Liver (tissue), 9 donors: ENCODE measurements around the gene PSEN2. TPM values are rescaled to one million over a fixed set of nuclear protein-coding genes. Genes with fewer than 3 reads are reported as not detected.

ENCODE experiments used
- DNase-seq: peaks from one replicate; pipeline ENCODE4 v3.0.0-alpha.2; 2017; ENCODE audit warnings: low spot score
- H3K27ac ChIP-seq, 2 donors: one replicate each; pipeline ENCODE4 v1.7.0; 2013; ENCODE audit warnings: inconsistent platforms in 2 of 2, low read length in 2 of 2, control low read depth in 1 of 2, low read depth in 1 of 2, mild to moderate bottlenecking in 1 of 2
- H3K27me3 ChIP-seq, 4 donors: one replicate each; pipeline versions ENCODE4 v1.6.1 to v1.7.0; 2013; ENCODE audit warnings: low read length in 3 of 4, inconsistent platforms in 1 of 4, mild to moderate bottlenecking in 1 of 4, moderate library complexity in 1 of 4; ENCODE audit not compliant: control insufficient read depth in 4 of 4, insufficient read depth in 4 of 4
- H3K36me3 ChIP-seq, 4 donors: one replicate each; pipeline versions ENCODE4 v1.6.1 to v1.7.0; 2013; ENCODE audit warnings: low read length in 3 of 4, mild to moderate bottlenecking in 3 of 4, low read depth in 1 of 4, moderate library complexity in 1 of 4; ENCODE audit not compliant: control insufficient read depth in 4 of 4, insufficient read depth in 3 of 4
- H3K4me1 ChIP-seq, 4 donors: one replicate each; pipeline versions ENCODE4 v1.6.1 to v1.7.0; 2013; ENCODE audit warnings: low read length in 3 of 4, mild to moderate bottlenecking in 3 of 4, moderate library complexity in 1 of 4; ENCODE audit not compliant: control insufficient read depth in 4 of 4, insufficient read depth in 4 of 4
- H3K4me3 ChIP-seq, 3 donors: one replicate each; pipeline versions ENCODE4 v1.6.1 to v1.7.0; 2013; ENCODE audit warnings: low read length in 3 of 3, control low read depth in 1 of 3, low read depth in 1 of 3, mild to moderate bottlenecking in 1 of 3
- H3K9ac ChIP-seq, 2 donors: one replicate each; pipeline ENCODE4 v1.7.0; 2013; ENCODE audit warnings: low read length in 2 of 2, mild to moderate bottlenecking in 2 of 2, moderate library complexity in 2 of 2, control low read depth in 1 of 2, low read depth in 1 of 2
- H3K9me3 ChIP-seq, 4 donors: one replicate each; pipeline versions ENCODE4 v1.6.1 to v1.7.0; 2013; ENCODE audit warnings: low read length in 3 of 4; ENCODE audit not compliant: control insufficient read depth in 4 of 4
- ATF3 ChIP-seq: IDR thresholded peaks from 2 replicates; pipeline ENCODE4 v1.6.1; 2016; ENCODE audit warnings: antibody characterized with exemption
- CTCF ChIP-seq: fragments of 150-350 bp; IDR thresholded peaks from 2 replicates; pipeline ENCODE4 v1.5.1; 2017; ENCODE audit warnings: improper control_type of control experiment, low read depth, low read length; ENCODE audit not compliant: missing input control
- EGR1 ChIP-seq, 2 donors: IDR thresholded peaks; 2 replicates each; pipeline ENCODE4 v1.6.1; 2016 to 2018; ENCODE audit warnings: antibody characterized with exemption in 2 of 2, low read depth in 2 of 2
- FOXA1 ChIP-seq: IDR thresholded peaks from 2 replicates; pipeline ENCODE4 v1.6.1; 2016; ENCODE audit warnings: antibody characterized with exemption
- FOXA2 ChIP-seq: IDR thresholded peaks from 2 replicates; pipeline ENCODE4 v1.6.1; 2016; ENCODE audit warnings: antibody characterized with exemption
- GABPA ChIP-seq, 2 donors: IDR thresholded peaks in 1 of 2; conservative IDR thresholded peaks in 1 of 2; 2 replicates each; pipeline ENCODE4 v1.6.1; 2016; ENCODE audit warnings: antibody characterized with exemption in 2 of 2, mild to moderate bottlenecking in 1 of 2, moderate library complexity in 1 of 2
- HNF4A ChIP-seq, 2 donors: conservative IDR thresholded peaks; 2 replicates each; pipeline ENCODE4 v1.6.1; 2016; ENCODE audit warnings: antibody characterized with exemption in 2 of 2, mild to moderate bottlenecking in 2 of 2
- JUND ChIP-seq, 2 donors: IDR thresholded peaks; 2 replicates each; pipeline ENCODE4 v1.6.1; 2016; ENCODE audit warnings: antibody characterized with exemption in 2 of 2
- MAX ChIP-seq: IDR thresholded peaks from 2 replicates; pipeline ENCODE4 v1.6.1; 2016; ENCODE audit warnings: antibody characterized with exemption
- REST ChIP-seq: IDR thresholded peaks from 2 replicates; pipeline ENCODE4 v1.6.1; 2016; ENCODE audit warnings: antibody characterized with exemption, mild to moderate bottlenecking
- RXRA ChIP-seq, 2 donors: IDR thresholded peaks; 2 replicates each; pipeline ENCODE4 v1.6.1; 2017 to 2018; ENCODE audit warnings: antibody characterized with exemption in 2 of 2, mild to moderate bottlenecking in 1 of 2
- TAF1 ChIP-seq: conservative IDR thresholded peaks from 2 replicates; pipeline ENCODE4 v1.6.1; 2016; ENCODE audit warnings: antibody characterized with exemption, mild to moderate bottlenecking
- YY1 ChIP-seq: IDR thresholded peaks from 2 replicates; pipeline ENCODE4 v1.6.1; 2016; ENCODE audit warnings: antibody characterized with exemption, mild to moderate bottlenecking
- WGBS: extraction: QIAGEN DNeasy Blood & Tissue Kit; methylation state at CpG from one replicate; pipeline ENCODE4 v1.1.7; 2013; 5-methylcytosine and 5-hydroxymethylcytosine counted together
- polyA plus RNA-seq, 2 donors: library from polyadenylated mRNA; stranded (reverse) in 1 of 2; unstranded in 1 of 2; fragments of 200-250 nt in 1 of 2; fragments of >200 nt in 1 of 2; fragmentation: Nextera tagmentation in 1 of 2; extraction: Ambion mirVana in 1 of 2; gene quantifications; one replicate each; pipeline versions ENCODE4 v1.2.1 to v1.2.3, GENCODE V29; 2013 to 2015
- total RNA-seq, 2 donors: library from RNA; depleted of rRNA; stranded (reverse); fragments of >200 nt; gene quantifications; one replicate each; pipeline ENCODE4 v1.2.3, GENCODE V29; 2014
- donor health status: healthy.
- donor health status: healthy.
- donor health status: healthy.
- donor health status: healthy.
- donor health status: healthy.

Gene PSEN2
- total and polyA plus RNA-seq, 4 donors = 6.9 to 19.0 (median 10.8) TPM

- TF ChIP-seq MAX = no peak
Observed at GRCh38 chr1:226868726-226869125, 1.7 kb upstream of the PSEN2 start (continued).

- no peaks in the 10 kb centered on the region for H3K36me3 ChIP-seq
- DNase-seq = no peak
- no peak overlapping the region for H3K9ac ChIP-seq
- H3K4me1 ChIP-seq = peaks cover 8 to 27% (median 18%) of the 10 kb centered on the region in 4 donors
- TF ChIP-seq CTCF (no peak), YY1 (no peak), ATF3 (no peak), TAF1 (no peak), EGR1 (IDR thresholded peaks at IDR 0.05; ENCODE audit: low read depth in 2 of 2) (no peak), HNF4A (conservative IDR thresholded peaks at IDR 0.05) (peak in 1 of 2 donors; percentile 24), FOXA2 (no peak), RXRA (IDR thresholded peaks at IDR 0.05) (no peak)
- 31% methylated on average over 7 of the region's 7 CpGs for WGBS
- peak overlapping the region; percentile 73 to 79 for H3K27ac ChIP-seq
- H3K9me3 ChIP-seq = no peaks in the 10 kb centered on the region
- no peaks in the 10 kb centered on the region for H3K27me3 ChIP-seq
- H3K4me3 ChIP-seq = peak overlapping the region in 2 of 3 donors; percentile 42 to 80
Observed at GRCh38 chr1:226870026-226870400, 403 bp upstream of the PSEN2 start.

GRCh38 chr1:226871636-226872327, 1.4 kb downstream of the PSEN2 start:
- H3K4me1 ChIP-seq = peaks cover 8 to 29% (median 19%) of the 10 kb centered on the region in 4 donors
- no peak for TF ChIP-seq MAX
- no peak for TF ChIP-seq HNF4A (conservative IDR thresholded peaks at IDR 0.05)
- TF ChIP-seq GABPA (IDR thresholded peaks at IDR 0.05 in 1 of 2, conservative IDR thresholded peaks at IDR 0.05 in 1 of 2) = no peak
- TF ChIP-seq RXRA (IDR thresholded peaks at IDR 0.05) = no peak
- no peak for TF ChIP-seq REST
- no peak for TF ChIP-seq YY1
- no peak for TF ChIP-seq TAF1
- no peak for TF ChIP-seq JUND (IDR thresholded peaks at IDR 0.05)
- TF ChIP-seq ATF3 = no peak
- TF ChIP-seq FOXA1 = no peak
- TF ChIP-seq FOXA2 = no peak
- H3K9me3 ChIP-seq = no peaks in the 10 kb centered on the region
- peak overlapping the region; percentile 63 to 80 (median 68) for H3K4me3 ChIP-seq
- H3K27ac ChIP-seq = peak overlapping the region in 1 of 2 donors; percentile 79
- H3K36me3 ChIP-seq = no peaks in the 10 kb centered on the region
- WGBS = 81% methylated on average over 14 of the region's 14 CpGs
- DNase-seq = no peak
- no peak overlapping the region for H3K9ac ChIP-seq
- no peaks in the 10 kb centered on the region for H3K27me3 ChIP-seq
